Endothelial cell of umbilical vein (primary cell): ENCODE measurements around the gene MS4A8. TPM values are rescaled to one million over a fixed set of nuclear protein-coding genes. Genes with fewer than 3 reads are reported as not detected.

ENCODE experiments used
- BruUV-seq: library from RNA; stranded (reverse); fragments of 400-500 nt; replicated peaks from 2 replicates; lab custom pipeline; 2021; lab: Mats Ljungman, UMichigan
- CTCF ChIA-PET: fragments of 300-600, 350-600 bp; sonication (Branson Sonifier 250); formaldehyde crosslinking; loops from one replicate; lab custom pipeline; 2021; ENCODE audit warnings: antibody characterized with exemption, inconsistent platforms; lab: Charles Lee
- POLR2A ChIA-PET: fragments of 300-600, 350-600 bp; sonication (Branson Sonifier 250); formaldehyde crosslinking; loops from one replicate; lab custom pipeline; 2021; ENCODE audit warnings: antibody characterized with exemption, inconsistent platforms; lab: Charles Lee
- DNase-seq: peaks from one replicate; pipeline ENCODE4 v3.0.0-alpha.2; 2011; ENCODE audit warnings: low read depth, low spot score
- FAIRE-seq: peaks from 2 replicates; lab custom pipeline; 2011; peaks lifted over from hg19 to GRCh38; lab: Jason Lieb, UNC
- H2AFZ ChIP-seq: 2 replicates; pipeline ENCODE4 v1.6.0; 2012; ENCODE audit warnings: low read depth, low read length, control low read depth, inconsistent platforms
- H3K27ac ChIP-seq: 2 replicates; pipeline ENCODE4 v1.5.1; 2011; ENCODE audit warnings: low read depth, mild to moderate bottlenecking, control low read depth, low read length, moderate library complexity; ENCODE audit not compliant: insufficient read depth
- H3K27me3 ChIP-seq, 2 experiments: 2 replicates each; pipeline versions ENCODE4 v1.6.0 to v1.6.1; 2011; ENCODE audit warnings: low read length in 2 of 2, mixed read lengths in 1 of 2; ENCODE audit not compliant: control insufficient read depth in 2 of 2, insufficient read depth in 2 of 2
- H3K36me3 ChIP-seq, 2 experiments: 2 replicates in 1 of 2; 3 replicates in 1 of 2; pipeline ENCODE4 v1.5.1; 2011; ENCODE audit warnings: low read length in 2 of 2, mild to moderate bottlenecking in 1 of 2, moderate library complexity in 1 of 2; ENCODE audit not compliant: control insufficient read depth in 2 of 2, insufficient read depth in 2 of 2; ENCODE audit errors: extremely low read depth in 1 of 2
- H3K4me1 ChIP-seq: 3 replicates; pipeline ENCODE4 v1.5.1; 2011; ENCODE audit warnings: mild to moderate bottlenecking, low read length; ENCODE audit not compliant: control insufficient read depth, insufficient read depth; ENCODE audit errors: extremely low read depth
- H3K4me2 ChIP-seq: 2 replicates; pipeline ENCODE4 v1.6.1; 2011; ENCODE audit warnings: low read length, control low read depth, mixed read lengths; ENCODE audit not compliant: insufficient read depth
- H3K4me3 ChIP-seq, 3 experiments: fragments of 200-600 bp in 1 of 3; sonication (generic), shearing (Covaris generic) in 1 of 3; replicated peaks in 1 of 3; 2 replicates each; pipeline ENCODE4 v1.5.1; 2011 to 2016; ENCODE audit warnings: control low read depth in 3 of 3, low read length in 3 of 3, mild to moderate bottlenecking in 2 of 3, inconsistent platforms in 1 of 3, low read depth in 1 of 3, moderate library complexity in 1 of 3; ENCODE audit not compliant: insufficient read depth in 1 of 3
- H3K79me2 ChIP-seq: 2 replicates; pipeline ENCODE4 v1.6.0; 2012; ENCODE audit warnings: low read length, inconsistent platforms; ENCODE audit not compliant: control insufficient read depth, insufficient read depth
- H3K9ac ChIP-seq: replicated peaks from 2 replicates; pipeline ENCODE3; 2011; ENCODE audit warnings: low read length, control low read depth; ENCODE audit not compliant: insufficient read depth; ENCODE audit errors: extremely low read depth
- H3K9me1 ChIP-seq: replicated peaks from 3 replicates; pipeline ENCODE4 v1.6.0; 2011; ENCODE audit warnings: mild to moderate bottlenecking, low read length; ENCODE audit not compliant: control insufficient read depth, insufficient read depth; ENCODE audit errors: extremely low read depth
- H3K9me3 ChIP-seq: replicated peaks from 2 replicates; pipeline ENCODE4 v1.5.1; 2012; ENCODE audit warnings: low read length, inconsistent platforms; ENCODE audit not compliant: control insufficient read depth, insufficient read depth
- H4K20me1 ChIP-seq: replicated peaks from 2 replicates; pipeline ENCODE3; 2011; ENCODE audit warnings: mild to moderate bottlenecking, low read length; ENCODE audit not compliant: control insufficient read depth, insufficient read depth; ENCODE audit errors: extremely low read depth
- CTCF ChIP-seq, 2 donors: IDR thresholded peaks; 1 replicate in 1 of 2; 2 replicates in 1 of 2; pipeline ENCODE4 v1.5.1; 2011; ENCODE audit warnings: low read length in 2 of 2, mild to moderate bottlenecking in 2 of 2, moderate library complexity in 2 of 2, control low read depth in 1 of 2, inconsistent platforms in 1 of 2, low read depth in 1 of 2; ENCODE audit not compliant: insufficient read depth in 1 of 2; ENCODE audit errors: extremely low read depth in 1 of 2
- EZH2 ChIP-seq: IDR thresholded peaks from 2 replicates; pipeline ENCODE4 v1.6.1; 2012; ENCODE audit warnings: borderline replicate concordance, low read depth, mild to moderate bottlenecking, moderate library complexity, low read length, inconsistent platforms; ENCODE audit not compliant: severe bottlenecking
- FOS ChIP-seq: IDR thresholded peaks from 2 replicates; pipeline ENCODE4 v1.6.1; 2011; ENCODE audit warnings: mild to moderate bottlenecking, low read length, moderate library complexity, borderline replicate concordance; ENCODE audit not compliant: insufficient read depth
- GATA2 ChIP-seq: IDR thresholded peaks from 2 replicates; pipeline ENCODE4 v1.7.0; 2011; ENCODE audit warnings: low read depth, mild to moderate bottlenecking, moderate library complexity, mixed read lengths, low read length; ENCODE audit not compliant: insufficient read length, insufficient read depth
- JUN ChIP-seq: IDR thresholded peaks from 2 replicates; pipeline ENCODE4 v1.6.1; 2011; ENCODE audit warnings: borderline replicate concordance, low read depth; ENCODE audit not compliant: insufficient read length, insufficient read depth
- MYC ChIP-seq: IDR thresholded peaks from one replicate; pipeline ENCODE4 v1.6.1; 2011; ENCODE audit warnings: mild to moderate bottlenecking, low read depth, low read length
- POLR2A ChIP-seq: IDR thresholded peaks from 2 replicates; pipeline ENCODE4 v1.6.1; 2012; ENCODE audit warnings: low read depth, mild to moderate bottlenecking, control low read depth, low read length
- POLR2AphosphoS5 ChIP-seq: IDR thresholded peaks from 2 replicates; pipeline ENCODE4 v1.6.1; 2012; ENCODE audit warnings: low read depth, mild to moderate bottlenecking, control low read depth, low read length, moderate library complexity; ENCODE audit not compliant: insufficient read depth
- dilution Hi-C: fragments of 300-500 bp; cut with MboI; formaldehyde crosslinking; loops from one replicate; pipeline ENCODE4 v1.15.0; 2019; ENCODE audit warnings: low sequenced_read_pairs; ENCODE audit not compliant: extremely low pct_ligation_motif_present
- intact Hi-C: fragments of 100-400 bp; cut with micrococcal nuclease; formaldehyde crosslinking; loops from one replicate; pipeline ENCODE4 v1.10.0; 2022
- polyA plus RNA-seq, 4 experiments: library from polyadenylated mRNA; depleted of rRNA in 3 of 4; stranded (reverse) in 3 of 4; unstranded in 1 of 4; fragments of >200 nt; gene quantifications; 2 replicates each; pipeline versions ENCODE4 v1.2.1 to v1.2.3, GENCODE V29; 2011 to 2012; ENCODE audit warnings: missing spikeins in 1 of 4
- total RNA-seq: library from RNA; stranded (reverse); gene quantifications from 2 replicates; pipeline ENCODE4 v1.2.3, GENCODE V29; 2021
- TF ChIP-seq, protein P1 (sequence below): IDR thresholded peaks from 2 replicates; pipeline ENCODE4 v1.6.1; 2011; ENCODE audit not compliant: insufficient read depth, insufficient read length

Gene MS4A8
- total and polyA plus RNA-seq, 2 donors (not counting 3 experiments of a cell fraction or from before 2014, with no cell fraction given) = not detected

DNA sequence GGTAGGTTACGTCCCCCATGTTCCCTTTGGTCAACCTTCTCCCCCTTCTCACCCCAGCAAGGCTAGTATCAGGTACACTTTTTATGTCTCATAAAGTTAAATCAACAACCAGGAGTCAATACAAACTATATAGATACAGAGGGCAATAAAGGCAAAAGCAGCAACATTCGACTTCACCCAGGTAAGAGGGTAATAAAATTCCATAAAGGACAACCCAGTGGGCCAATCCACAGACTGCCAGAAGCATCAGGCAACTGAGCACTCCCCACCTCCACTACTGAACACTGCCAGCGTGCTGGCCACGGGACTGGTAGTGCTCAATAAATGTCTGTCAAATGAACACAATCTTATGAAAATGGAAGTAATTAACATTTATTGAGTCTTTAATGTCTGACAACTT lies 20.0 kb downstream of the MS4A8 start:
- Histone ChIP-seq H3K4me3 (no peak overlapping the region), H4K20me1 (no peaks in the 10 kb centered on the region), H3K36me3 (no peaks in the 10 kb centered on the region), H3K9ac (no peak overlapping the region), H2AFZ (no peak overlapping the region), H3K9me3 (no peaks in the 10 kb centered on the region), H3K27me3 (no peaks in the 10 kb centered on the region), H3K4me1 (no peaks in the 10 kb centered on the region), H3K79me2 (no peaks in the 10 kb centered on the region), H3K4me2 (no peak overlapping the region), H3K9me1 (no peaks in the 10 kb centered on the region), H3K27ac (no peak overlapping the region)
- FAIRE-seq (no peak), DNase-seq (no peak)
- ChIA-PET POLR2A (no interaction called here), CTCF (no interaction called here)
- dilution Hi-C loops (no loop called here), intact Hi-C loops (no loop called here)
- no peak for TF ChIP-seq EZH2
- TF ChIP-seq FOS = no peak
- no peak for TF ChIP-seq MYC
- TF ChIP-seq CTCF (IDR thresholded peaks at IDR 0.05; ENCODE audit: extremely low read depth in 1 of 2, insufficient read depth in 1 of 2, low read depth in 1 of 2, low read length in 2 of 2) = no peak
- TF ChIP-seq JUN = no peak
- TF ChIP-seq, protein P1, sequence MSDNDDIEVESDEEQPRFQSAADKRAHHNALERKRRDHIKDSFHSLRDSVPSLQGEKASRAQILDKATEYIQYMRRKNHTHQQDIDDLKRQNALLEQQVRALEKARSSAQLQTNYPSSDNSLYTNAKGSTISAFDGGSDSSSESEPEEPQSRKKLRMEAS = no peak
- TF ChIP-seq GATA2 = no peak
- TF ChIP-seq POLR2AphosphoS5 = no peak
- no peak for TF ChIP-seq POLR2A
- no TSS peak for BruUV-seq
